HT-29 (cell line): ENCODE results near the gene SCAMP2. TPM values are rescaled to one million over a fixed set of nuclear protein-coding genes. Genes with fewer than 3 reads are reported as not detected.

ENCODE experiments used
- DNase-seq: peaks from one replicate; pipeline ENCODE4 v3.0.0-alpha.2; 2015; ENCODE audit warnings: low spot score
- total RNA-seq: library from RNA; depleted of rRNA; stranded (reverse); fragments of >200 nt; shearing (Covaris generic); gene quantifications from 2 replicates; pipeline ENCODE4 v1.2.3, GENCODE V29; 2014

The SCAMP2 gene
- total RNA-seq, 1 experiment from 2014 or later = 57.4 TPM

DNA sequence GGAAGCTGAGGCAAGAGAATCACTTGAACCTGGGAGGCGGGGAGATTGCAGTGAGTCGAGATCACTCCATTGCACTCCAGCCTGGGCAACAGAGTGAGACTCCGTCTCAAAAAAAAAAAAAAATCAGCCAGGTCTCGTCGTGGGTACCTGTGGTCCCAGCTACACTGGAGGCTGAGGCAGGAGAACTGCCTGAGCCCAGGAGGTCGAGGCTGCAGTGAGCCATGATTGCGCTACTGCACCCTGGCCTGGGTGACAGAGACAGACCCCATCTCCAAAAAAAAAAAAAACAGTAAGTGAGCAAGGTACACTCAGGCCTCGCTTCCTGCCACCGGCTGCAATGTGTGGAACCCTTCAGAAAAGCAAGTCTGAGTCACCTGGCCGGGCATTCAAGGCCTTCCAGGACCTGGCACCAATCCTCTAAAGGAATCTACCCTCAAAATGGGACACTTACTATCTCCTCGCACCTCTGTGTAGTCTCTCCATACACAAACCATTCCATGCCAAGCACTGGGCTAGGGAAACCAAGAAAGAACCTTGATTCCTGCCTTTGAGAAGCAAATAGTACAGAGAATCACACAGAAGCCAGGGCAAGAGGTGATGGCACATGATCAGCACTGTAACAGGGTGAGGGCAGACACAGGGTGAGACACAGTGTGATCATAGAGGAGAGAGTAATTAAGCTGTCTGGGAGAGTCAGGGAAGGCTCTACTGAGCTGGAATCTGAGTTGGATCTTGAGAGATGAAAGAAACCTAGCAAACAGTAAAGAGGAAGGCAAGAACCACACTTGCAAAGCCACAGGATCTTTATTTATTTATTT is 9.7 kb downstream of the SCAMP2 start:
- no peak for DNase-seq

DNA sequence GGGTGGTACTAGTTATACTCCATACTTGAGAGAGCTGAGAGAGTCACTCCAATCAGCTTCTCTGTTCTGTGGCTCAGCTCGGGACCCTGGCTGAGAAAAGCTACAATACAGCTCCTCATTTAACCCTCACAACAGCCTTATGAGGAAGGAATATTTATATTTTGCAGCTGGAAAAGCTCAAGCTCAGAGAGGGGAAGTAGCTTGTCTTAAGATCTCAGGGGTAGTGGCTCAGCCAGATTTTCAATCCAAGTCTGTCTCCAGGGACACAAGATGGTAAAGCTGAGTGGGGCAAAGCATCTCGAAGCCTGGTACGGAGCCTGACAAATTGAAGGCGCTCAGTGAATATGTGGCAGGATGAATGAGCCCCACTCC is 14.8 kb downstream of the SCAMP2 start:
- DNase-seq = no peak

DNA sequence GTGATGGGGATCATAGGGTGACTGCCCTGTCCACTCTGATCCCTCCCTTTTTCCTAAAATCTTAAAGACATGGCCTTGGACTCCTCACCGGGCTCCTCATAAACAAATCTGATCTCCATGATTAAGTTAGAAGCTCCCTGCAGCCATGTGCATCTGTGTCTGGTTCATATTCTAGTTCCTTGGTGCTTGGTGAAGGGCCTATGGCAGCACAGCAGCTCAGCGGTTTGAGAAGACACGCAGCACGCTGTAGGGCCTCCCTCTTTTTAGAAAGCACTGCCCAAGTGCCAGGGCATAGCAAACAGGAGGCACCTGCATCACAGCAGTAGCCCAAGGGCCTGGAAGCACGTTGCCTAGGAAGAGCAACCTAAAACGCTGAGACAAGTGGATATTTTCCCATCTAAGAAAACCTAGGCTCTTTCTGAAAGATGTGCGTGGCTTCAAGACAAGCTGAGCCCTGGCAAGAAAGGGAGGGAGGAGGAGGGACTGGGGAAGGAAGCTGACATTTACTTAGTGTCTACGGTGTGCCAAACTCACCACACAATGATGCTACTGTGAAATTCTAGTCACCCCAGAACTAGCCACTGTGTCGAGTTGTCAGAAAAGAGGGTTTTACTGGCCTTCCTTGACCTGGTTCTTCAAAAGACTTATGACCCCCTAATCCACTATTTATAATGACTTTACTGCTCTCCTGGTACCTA is 15.3 kb downstream of the SCAMP2 start:
- DNase-seq = no peak

DNA sequence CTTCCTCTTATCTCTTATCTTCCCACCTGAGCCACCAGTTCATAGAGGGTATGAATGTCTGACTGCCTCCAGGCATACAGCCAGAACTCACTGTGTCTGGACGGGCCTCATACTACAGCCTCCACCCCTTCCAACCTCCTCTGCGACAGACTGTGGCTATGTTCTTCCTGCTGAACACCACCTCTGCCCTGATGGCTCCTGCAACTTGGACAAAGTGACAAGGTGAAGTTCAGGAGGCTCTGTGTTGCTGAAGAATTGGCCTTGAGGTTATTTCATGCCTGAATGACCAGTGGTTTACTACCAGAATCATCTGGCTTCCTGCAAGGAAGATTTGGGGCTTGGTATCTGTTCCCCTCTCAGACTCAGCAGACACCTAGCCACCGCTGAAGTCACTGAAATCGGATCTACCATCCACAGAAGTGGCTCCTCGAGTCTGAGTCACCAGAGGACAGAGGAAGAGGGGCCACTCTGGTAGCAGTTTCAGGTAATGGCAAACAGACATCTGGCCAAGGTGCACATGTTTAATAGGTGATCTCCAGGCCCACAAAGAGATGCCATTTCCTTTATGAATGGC is 16.0 kb downstream of the SCAMP2 start:
- no peak for DNase-seq

DNA sequence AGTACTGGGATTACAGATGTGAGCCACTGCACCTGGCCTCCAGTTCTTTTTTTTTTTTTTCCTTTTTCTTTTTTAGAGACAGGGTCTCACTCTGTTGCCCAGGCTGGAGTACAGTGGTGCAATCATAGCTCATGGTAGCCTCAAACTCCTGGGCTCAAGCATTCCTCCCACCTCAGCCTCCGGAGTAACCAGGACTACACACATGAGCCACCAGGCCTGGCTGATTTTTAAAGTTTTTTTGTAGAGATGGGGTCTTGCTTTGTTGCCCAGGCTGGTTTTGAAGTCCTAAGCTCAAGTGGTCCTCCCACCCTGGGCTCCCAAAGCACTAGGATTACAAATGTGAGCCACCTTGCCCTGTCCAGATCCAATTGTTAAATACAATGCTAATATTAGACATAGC is 16.6 kb downstream of the SCAMP2 start:
- DNase-seq = no peak

DNA sequence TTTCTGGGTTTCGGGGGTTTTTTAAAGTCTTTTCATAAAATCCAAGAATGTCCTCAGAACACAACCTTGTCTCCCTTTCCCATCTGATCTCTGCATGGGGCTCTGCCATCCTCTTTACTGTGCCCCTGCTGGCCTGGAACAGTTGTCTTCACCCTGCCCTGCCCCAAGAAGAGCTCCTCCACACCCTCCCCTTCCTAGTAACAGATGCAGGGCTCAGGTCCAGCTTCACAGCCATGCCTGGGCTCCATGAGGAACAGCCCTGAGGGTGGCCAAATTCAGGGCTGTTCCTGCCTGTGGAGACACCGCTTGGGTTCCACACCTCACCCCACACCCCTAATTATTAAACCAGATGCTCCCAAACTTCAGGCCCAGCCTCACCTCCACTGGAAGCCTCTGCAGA is 17.3 kb downstream of the SCAMP2 start:
- no peak for DNase-seq

DNA sequence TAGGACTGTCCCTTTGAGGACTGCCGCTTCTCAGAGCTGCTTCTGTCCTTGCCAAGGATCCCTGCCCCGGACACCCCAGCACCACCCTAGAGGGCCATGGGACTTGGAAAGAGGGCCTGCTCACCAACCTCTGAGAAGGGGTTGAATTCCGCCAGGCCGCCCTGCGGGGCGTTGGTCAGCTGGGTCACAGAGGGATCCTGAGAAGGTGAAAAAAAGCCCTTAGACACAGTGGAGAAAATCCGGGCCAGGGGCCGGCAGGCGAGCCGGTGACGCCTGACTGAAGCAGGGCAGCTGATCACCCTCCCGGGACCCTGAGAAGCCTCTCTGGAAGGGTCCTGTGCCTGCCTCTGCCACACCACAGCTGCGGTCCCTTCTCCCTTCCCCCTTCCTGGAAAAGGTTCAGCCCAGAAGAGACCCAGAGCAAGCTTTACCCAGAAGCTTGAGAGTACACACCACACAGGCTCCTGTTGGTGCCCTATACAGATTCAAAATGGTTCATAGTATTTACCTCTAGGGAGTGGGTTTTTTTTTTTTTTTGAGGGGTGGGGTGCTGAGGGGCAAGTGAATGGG is 18.6 kb downstream of the SCAMP2 start:
- DNase-seq = no peak

DNA sequence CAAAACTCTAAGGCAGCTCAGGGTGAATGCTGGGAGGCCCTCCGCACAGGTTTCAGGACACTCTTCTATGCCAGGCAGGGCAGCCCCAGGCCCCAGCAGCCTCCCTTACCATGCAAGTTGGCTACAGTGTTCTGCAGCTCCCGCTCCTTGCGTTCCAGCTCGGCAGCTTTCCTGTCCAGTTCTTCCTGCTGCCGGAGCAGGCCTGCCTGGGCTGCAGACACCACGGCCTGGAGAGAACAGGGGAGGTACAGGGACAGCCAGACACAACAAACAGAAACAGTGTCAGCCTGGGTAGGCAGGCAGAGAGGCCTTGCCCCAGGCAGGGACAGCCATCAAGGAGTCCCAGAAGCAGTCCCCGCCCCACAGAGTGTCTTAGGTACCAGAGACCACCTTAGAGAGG is 21.2 kb downstream of the SCAMP2 start:
- no peak for DNase-seq

DNA sequence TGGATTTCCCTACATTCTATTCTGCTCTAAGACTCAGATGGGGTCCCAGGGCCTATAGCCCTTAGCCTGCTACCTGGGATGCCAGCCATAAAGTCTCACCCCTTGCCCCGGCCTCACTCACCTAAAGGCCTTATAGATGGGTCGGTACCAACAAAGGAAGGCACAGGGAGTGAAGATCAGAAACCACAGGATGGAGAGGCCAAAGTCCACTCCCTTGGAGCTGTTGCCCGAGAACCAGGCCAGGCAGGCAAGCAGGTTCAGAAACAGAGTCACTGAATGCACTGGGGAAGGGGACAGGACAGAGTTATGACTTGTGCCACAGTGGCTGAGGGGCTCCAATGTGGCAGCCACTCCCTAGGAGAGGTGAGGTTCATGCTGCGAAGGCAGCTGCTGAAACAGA is 22.8 kb downstream of the SCAMP2 start:
- no peak for DNase-seq

DNA sequence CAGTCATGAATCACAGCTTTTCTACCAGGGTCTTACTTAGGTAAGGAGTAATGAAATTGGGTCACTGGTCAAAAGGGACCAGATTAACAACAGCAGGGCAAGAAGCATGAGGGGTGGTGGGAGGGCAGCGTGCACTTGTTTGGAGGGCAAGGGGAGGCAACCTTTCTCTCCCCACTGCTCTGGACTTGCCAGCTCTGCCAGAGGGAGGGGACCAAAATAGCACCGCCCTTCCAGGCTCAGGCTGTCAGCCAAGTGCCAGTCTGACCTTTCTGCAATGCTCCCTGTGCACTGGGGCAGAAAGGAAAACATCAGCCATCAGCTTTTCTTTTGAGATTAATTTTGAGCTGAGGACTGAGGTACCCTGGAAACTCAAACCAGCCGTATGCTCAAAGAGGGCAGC is 25.7 kb downstream of the SCAMP2 start:
- DNase-seq = no peak

DNA sequence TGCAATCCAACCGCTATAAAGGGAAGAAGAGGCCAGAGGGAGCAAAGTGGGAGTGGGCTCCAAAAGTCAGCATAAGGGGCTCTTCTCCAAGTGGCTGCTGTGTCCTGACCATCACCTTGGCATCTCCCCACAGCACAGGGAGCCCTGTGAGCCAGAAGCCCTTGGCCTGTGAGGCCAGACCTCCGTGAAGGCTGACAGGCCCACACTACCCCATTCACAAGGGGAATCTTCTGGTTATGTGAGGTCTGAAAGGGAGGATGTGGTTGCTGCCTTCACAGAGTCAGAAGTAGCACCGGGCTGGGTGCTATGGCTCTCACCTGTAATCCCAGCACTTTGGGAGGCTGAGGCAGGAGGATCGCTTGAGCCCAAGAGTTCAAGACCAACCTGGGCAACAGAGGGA is 27.6 kb downstream of the SCAMP2 start:
- no peak for DNase-seq

DNA sequence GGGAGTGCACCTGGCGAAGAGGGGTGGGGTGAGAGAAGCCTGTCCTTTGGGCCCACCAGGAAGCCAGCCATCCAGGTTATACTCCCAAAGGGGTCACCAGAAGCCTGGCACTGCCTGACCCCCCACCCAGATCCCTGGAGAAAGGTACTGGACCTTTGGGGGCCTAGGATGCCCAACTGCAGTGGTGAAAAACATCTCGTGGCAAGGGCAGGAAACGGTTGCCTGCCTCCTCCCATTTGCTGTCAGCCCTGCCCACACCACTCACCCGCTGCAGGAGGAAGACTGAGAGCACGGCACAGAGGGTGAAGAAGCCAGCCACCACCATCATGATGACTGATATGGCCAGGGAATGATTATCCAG is 28.0 kb downstream of the SCAMP2 start:
- no peak for DNase-seq

DNA sequence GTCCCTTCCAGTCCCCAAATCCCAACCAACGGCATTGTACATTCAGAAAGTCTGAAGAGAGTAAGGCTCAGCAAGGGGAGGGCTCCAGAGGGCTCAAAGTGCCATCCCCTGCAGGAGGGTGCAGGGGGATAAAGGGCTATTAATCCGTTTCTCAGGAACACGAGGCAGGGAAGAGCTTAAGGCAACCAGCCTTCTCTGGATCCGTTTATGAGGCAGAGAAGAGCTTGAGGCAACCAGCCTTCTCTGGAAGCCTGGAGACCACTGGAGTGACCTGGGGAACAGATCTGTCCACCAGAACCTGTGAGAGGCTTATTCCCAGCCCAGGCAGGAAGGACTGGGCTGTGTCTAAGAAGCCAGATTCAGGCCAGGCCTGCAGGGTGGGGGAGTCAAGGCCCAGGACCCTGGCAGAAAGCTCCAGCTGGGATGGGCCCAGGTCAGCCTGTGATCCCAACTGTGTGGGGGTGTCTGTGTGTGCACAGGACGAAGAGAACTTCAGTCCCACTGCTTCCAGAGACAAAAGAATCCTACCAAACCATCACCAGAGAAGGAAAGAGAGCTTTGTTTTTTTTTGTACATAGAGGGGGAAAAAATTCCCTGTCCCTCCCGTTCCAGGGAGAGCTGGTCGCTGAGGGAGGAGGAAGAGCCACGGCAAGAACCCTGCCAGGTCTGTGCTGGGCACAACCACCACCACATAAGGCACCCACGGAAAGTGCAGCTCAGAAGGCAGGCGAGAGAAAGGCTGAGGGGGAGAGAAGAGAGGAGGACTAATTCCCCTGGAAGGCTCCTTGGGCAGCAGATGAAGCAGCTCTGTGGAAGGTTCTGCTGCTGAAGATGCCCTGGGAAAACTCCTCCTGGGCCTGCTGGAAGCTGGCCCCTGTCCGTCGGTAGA is 28.6 kb downstream of the SCAMP2 start:
- DNase-seq = no peak

DNA sequence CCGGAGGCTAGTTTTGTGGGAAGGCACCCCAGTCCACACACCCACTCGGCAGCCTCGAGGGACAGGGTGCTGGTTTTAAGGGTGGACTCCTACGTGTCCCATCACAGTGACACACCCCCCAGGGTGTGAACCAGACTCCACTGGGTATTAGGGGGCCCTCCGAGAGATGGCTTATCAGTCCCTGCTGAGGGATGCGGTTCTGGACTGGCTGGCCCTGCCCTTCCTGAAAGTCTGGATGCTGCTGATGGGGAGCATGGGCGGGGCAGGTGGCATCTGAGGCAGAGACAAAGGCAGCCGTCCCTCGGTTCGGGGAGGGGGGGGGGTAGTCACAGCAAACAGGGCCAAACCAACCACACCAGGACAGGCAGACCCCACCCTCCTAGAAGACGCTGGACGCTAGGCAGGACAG is 29.3 kb downstream of the SCAMP2 start:
- DNase-seq = no peak

DNA sequence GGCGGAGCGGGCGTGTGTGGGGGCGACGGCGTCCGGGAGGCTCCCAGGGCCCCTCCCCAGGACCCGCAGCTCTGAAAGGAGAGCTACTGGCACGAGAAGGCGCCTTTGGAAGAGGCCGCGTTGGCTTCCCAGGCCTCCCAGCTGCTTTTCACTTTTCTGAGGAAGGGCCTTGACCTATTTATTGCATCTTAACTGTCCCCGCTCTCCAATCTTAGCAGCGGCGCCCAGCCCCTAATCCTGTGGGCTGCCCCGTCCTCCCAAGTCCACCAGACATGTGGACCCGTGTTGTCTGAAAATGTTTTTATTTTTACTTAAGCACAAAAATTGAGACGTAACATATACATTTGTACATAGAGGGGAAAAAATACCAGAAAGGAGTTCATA is 29.7 kb downstream of the SCAMP2 start:
- no peak for DNase-seq

DNA sequence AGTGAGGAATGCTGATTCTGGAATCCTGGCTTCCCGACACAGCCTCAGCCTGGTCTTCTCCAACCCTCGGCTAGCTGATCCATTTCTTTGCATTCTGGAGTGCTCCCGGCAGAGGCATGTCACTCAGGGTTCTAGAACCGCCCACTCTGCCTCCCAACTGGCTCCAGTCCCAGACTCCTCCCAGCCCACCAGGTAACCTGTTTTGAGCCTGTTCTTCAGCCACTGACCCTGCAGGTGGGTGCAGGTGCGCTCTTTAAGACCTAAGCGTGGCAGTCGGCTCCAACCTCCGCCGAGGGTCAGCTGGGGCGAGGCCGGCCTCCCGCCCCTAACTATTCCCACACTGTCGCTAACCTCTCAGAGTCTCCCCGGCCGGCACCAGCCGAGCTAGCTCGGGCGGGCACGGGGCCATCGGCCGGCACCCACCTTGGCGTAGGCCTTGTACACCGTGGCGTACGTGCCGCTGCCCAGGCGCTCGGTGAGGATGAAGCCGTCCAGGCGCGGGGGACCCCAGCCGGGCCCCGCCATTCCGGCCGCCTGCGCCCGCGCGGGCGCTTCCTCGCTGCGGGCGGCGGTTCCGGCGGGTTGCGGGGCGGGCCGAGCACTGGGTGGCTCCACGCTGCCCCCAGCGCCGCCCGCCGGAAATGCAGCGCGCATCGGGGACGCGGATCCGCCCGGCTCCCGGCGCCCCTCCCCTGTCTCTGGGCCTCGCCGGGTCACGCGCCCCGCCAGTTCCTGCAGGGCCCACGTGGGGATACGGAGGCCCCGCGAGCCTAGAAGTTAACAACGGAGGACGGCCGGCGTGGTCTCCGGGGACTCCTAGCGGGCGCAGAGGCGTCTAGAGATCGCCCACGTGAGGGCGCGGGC is 30.4 kb downstream of the SCAMP2 start, which contains the start of gene ULK3:
TSS of gene ULK3 (minus strand) at position 576 of the 864 bp plus-strand sequence. CDS start at position 525, 51 bp downstream.
- peak; percentile 97 for DNase-seq

DNA sequence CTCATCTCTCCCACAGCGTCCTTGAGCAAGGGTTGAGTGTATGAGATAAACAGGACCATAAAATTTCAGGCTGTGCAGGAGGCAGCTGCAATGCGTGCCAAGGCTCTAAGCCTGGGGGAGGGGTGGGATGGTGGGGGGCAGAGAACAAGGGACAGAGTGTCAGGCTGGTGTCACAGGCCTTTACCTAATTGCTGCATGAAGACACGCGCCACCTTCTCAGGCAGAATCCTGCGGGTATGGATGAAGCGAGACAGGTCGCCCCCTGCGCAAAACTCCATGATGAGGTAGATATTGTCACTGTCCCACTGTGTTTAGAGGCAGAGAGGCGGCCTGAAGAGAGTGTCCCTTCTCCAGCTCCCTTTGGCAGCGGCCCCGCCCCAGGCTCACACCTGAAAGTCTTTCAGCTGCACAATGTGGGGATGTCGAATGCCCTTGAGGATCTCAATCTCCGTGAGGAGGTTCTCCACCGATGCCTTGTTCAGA is 31.2 kb downstream of the SCAMP2 start:
- DNase-seq = no peak

DNA sequence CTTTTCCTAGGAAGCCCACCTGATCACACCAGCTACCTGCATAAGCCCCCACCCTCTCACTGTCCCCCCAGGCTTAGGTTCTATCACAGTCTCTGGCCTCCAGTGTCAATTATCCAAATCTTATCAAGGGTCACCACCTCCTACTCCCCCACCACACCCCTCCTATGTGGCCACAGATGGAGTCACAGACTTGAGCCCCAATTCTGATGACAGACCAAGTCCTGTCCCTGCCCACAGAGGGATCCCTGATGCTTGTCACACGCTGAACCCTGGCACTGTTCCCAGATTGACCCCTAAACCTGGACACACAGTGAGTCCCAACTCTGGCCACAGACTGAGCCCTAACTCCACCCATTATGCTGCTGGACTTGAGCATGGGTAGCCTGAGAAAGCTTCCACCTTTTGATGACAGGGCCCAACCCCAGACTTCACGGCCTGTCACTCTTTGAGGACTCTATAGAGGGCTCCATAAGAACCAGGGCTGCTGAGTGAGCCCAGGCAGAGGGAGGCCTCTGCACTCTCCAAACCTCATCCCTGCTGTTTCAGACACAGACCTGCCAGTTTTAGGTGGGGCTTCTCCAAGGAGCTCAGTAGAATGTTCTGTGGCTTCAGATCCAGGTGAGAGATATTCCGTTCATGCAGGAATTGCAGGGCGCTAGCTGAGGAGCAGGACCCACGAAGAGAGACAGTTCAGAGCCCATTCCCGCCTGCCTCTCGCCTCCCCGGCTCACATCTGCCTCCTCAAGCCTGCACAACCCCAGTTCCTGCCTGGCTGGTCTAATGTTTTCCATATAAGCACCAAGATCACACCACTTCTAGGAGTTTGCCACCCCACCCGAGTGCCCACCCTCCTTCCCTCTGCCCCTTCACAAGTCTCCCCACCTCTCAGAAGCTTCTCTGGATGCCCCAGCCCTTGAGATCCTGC is 32.1 kb downstream of the SCAMP2 start:
- DNase-seq = no peak
